GM10266 (cell line): ENCODE data around the gene ATP13A4.

Experiments used
- DNase-seq: peaks from one replicate; pipeline ENCODE4 v3.0.0; 2012; ENCODE audit errors: extremely low spot score
- CTCF ChIP-seq: IDR thresholded peaks from 2 replicates; pipeline ENCODE4 v1.5.1; 2012; ENCODE audit warnings: mild to moderate bottlenecking, low read depth; ENCODE audit not compliant: control insufficient read depth, insufficient read depth; ENCODE audit errors: missing control alignments

ATP13A4 gene

GRCh38 chr3:193559100-193559499 is 4.4 kb upstream of the ATP13A4 start:
- no peak for DNase-seq
- TF ChIP-seq CTCF: no peak

- DNase-seq: no peak
- no peak for TF ChIP-seq CTCF
Observed at GRCh38 chr3:193556841-193557240, 2.1 kb upstream of the ATP13A4 start.

- DNase-seq: no peak
- no peak for TF ChIP-seq CTCF
Observed at GRCh38 chr3:193553586-193553985, 1.1 kb downstream of the ATP13A4 start.

GRCh38 chr3:193552923-193553322 is 1.8 kb downstream of the ATP13A4 start:
- DNase-seq: no peak
- TF ChIP-seq CTCF: no peak

- TF ChIP-seq CTCF: no peak
- no peak for DNase-seq
Observed at GRCh38 chr3:193548406-193548805, 6.3 kb downstream of the ATP13A4 start.

GRCh38 chr3:193546129-193546528 is 8.6 kb downstream of the ATP13A4 start:
- no peak for DNase-seq
- TF ChIP-seq CTCF: no peak

GRCh38 chr3:193545304-193545703 is 9.4 kb downstream of the ATP13A4 start:
- DNase-seq: no peak
- TF ChIP-seq CTCF: no peak
